HL-60/S4 treated with retinoic acid at 250 ng/mL for 4 days and 3 days (cell line): ENCODE data around the gene TMEM163.

Experiments used
- in situ Hi-C: fragments of 300-500 bp; cut with MboI; formaldehyde crosslinking; loops from 2 replicates; pipeline ENCODE4 v1.7.0; 2022; ENCODE audit warnings: low sequenced_read_pairs

The TMEM163 gene

DNA sequence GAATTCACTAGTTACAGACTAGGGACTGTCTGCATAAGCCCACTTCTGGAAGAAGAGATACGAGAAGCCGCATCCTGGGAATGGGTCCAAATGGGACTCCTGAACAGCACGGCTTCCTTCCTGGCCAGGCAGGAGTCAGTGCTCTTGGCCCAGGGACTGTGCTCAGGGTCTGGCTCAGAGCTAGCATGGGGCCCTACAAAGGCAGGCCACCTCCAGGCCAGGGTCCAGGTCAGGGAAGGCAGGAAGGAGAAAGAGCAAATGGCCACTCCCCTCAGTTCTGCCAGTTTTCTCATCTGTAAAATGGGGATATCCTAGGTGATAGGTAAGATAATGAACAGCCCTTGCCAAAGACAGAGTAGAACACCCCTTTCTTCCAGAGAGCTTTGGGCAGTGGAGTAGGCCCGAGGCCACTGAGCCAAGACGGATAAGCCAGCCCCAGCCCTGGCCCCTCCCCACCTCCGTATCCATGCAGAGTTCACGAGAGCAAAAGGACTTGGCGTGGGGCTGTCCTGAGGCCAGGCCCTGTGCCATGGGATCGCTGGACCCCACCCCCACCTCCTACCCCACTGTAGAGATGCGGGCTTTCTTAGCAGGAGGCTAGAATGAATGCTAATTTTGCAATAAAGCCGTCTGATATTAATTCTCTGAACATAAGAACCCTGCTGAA is 274.9 kb downstream of the TMEM163 start:
- in situ Hi-C loops: no loop called here

GRCh38 chr2:134441153-134441863 is 277.5 kb downstream of the TMEM163 start:
- in situ Hi-C loops: no loop called here

- in situ Hi-C loops: no loop called here
Observed at GRCh38 chr2:134440336-134440909, 278.4 kb downstream of the TMEM163 start.

- in situ Hi-C loops: no loop called here
Observed at GRCh38 chr2:134438371-134438770, 280.4 kb downstream of the TMEM163 start.

DNA sequence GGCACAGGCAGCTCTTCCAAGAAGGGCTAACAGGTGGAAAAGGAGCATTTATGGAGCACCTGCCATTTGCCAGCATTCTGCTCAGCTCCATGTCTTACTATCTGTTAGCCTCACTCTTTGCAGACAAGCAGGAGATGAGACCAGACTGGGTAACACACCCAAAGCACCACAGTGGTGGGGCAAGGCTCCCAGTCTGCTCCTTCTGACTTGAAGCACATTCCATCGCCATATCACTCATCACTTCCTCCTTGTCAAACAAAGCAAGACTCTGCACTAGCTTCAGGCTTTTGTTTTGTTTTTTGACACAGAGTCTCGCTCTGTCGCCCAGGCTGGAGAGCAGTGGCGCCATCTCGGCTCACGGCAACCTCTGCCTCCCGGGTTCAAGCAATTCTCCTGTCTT is 282.1 kb downstream of the TMEM163 start:
- in situ Hi-C loops: no loop called here

- in situ Hi-C loops: no loop called here
Observed at GRCh38 chr2:134435936-134436335, 282.9 kb downstream of the TMEM163 start.

GRCh38 chr2:134435505-134435904 is 283.3 kb downstream of the TMEM163 start:
- in situ Hi-C loops: no loop called here

DNA sequence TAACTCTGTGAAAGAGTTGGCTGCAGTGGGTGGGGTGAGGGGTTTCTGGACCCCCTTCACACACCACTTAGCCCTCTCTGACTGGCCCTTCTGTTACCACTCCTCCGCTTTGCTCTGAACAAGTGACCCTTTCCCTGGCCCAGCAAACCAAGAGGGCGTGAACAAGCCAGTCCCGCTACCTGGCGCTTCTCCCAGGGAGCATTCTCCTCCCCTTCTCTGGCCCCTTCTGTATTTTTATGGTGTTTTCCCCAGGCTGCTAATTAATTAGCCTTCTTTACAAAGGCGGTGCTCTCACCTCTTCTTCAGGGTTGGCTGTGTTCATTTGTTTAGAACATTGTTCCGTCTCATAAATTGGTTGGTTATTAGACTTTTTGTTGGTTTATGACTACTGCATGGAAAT is 284.8 kb downstream of the TMEM163 start:
- in situ Hi-C loops: no loop called here

GRCh38 chr2:134433469-134433868 is 285.3 kb downstream of the TMEM163 start:
- in situ Hi-C loops: no loop called here

GRCh38 chr2:134432435-134432883 is 286.3 kb downstream of the TMEM163 start:
- in situ Hi-C loops: no loop called here

- in situ Hi-C loops: no loop called here
Observed at GRCh38 chr2:134431838-134432434, 286.9 kb downstream of the TMEM163 start.

GRCh38 chr2:134429886-134430285 is 288.9 kb downstream of the TMEM163 start:
- in situ Hi-C loops: no loop called here

DNA sequence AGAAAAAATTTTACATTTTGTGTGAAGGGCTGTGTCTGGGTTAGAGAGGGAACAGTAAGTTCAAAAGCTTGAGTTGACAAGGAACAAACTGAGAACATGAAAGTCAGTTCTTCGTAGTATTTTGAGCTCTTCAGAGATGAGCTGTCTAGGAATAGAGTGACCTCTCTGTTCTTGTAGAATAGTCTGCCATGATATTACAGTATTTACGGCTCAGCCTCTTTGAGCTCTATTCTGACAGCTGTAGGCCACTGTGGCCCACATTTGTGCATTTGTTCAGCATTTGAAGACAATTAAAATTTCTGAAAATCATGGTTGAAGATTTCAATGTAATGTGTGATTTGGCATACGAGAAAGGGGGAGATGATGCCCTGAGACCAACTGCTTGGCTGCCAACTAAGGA is 292.1 kb downstream of the TMEM163 start:
- in situ Hi-C loops: no loop called here

- in situ Hi-C loops: no loop called here
Observed at GRCh38 chr2:134425724-134426496, 292.9 kb downstream of the TMEM163 start.

DNA sequence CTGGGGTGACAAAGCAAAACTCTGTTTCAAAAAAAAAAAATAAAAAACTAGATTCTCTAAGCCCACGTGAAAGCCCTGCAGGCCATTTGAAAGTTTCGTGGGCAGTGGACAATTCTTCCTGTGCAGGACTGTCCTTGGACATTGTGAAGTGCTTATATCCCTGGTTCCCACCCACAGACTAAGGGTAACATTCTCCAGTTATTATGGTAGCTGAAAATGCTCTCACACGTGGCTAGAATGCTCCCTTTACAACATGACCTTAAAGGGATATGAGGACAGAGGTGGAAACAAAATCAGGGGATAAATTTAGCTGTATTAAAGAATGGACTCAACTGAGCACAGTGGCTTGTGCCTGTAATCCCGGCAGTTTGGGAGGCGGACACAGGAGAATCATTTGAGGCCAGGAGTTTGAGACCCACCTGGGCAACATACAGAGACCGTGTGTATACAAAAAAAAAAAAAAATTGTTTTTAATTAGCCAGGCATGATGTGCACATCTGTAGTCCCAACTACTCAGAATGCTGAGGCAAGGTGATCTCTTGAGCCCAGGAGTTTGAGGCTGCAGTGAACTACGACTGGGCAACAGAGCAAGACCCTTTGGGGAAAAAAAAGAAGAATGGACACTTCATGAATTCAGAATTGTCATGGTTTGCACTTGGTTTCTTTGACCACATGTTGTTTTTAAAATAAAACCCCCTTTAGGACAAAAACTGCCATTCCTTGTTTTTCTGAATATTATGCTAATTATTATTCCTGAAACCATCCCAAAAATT is 297.1 kb downstream of the TMEM163 start:
- in situ Hi-C loops: loop anchor here (25.0 kb wide), 2 partner anchors 184 to 309 kb away; no protein-coding TSS in a partner anchor

DNA sequence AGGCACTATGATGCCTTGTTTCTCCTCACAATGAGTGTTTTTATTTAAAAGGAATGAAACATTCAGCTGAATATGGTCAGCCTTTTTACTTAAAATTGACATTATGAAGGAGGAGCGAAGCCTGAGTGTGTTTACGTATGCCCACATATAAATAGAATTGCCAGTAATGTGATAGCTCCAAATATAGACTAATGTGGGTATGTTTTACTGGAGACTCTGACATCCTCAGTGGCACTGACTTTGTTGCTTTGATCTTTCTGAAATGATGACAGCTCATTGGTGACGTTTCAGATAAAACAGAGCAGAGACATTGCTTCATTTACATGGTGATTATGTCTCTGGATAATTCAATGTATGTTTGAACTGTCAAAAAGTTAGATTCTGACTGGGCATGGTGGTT is 297.9 kb downstream of the TMEM163 start:
- in situ Hi-C loops: loop anchor here (25.0 kb wide), 2 partner anchors 184 to 309 kb away; no protein-coding TSS in a partner anchor

DNA sequence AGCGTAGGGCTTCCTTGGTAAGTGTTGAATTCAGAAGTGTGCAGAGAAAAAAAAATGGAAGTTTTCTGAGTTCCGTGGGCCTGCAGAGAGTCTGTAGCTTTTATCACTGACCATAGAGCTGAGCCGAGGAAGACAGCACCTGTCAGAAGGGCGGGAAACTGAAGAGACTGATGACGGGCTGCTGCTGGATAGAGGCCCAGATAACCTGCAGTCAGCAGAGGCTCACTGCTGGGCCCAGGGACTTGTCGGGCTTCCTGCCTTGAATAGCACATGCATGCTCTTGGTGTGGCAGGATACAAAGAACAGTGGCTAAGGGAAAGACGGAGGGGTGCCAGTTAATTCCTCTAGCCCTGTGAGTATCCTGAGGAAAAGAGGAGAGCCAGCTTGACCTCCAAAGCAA is 298.5 kb downstream of the TMEM163 start:
- in situ Hi-C loops: loop anchor here (25.0 kb wide), 2 partner anchors 183 to 308 kb away; no protein-coding TSS in a partner anchor

DNA sequence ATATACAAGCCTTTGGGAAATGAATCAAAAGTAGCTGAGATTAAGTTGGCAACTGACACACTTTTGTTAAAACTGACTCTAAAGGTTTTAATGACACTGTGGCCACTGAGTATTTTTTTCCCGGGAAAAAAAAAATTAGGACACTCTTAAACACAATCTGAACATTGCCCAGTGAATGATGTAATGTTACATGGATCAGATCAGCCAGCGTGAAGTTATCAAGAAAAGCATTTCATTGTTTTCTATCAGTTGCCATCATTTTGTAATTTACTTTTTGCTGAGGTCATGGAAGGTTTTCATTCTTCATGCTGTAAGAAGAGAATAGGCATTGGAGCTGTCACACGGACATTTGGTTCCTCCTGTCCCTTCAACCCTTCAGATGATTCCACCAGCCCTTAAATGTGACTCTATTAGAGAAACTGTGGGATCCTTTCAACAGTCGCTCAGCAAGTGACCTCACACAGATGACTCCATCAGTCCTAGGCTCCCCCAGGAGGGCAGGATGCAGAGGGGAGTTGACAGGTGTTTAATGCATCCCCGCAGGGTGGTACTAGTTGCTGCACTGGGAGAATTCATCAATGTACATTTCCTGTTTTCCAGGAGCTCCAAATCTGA is 300.7 kb downstream of the TMEM163 start:
- in situ Hi-C loops: loop anchor here (25.0 kb wide), 2 partner anchors 181 to 306 kb away; no protein-coding TSS in a partner anchor

- in situ Hi-C loops: loop anchor here (25.0 kb wide), 2 partner anchors 179 to 304 kb away; no protein-coding TSS in a partner anchor
Observed at GRCh38 chr2:134416637-134417036, 302.2 kb downstream of the TMEM163 start.
